BE2C (cell line): ENCODE results near the gene BPIFB3.

ENCODE experiments used
- DNase-seq: peaks from one replicate; pipeline ENCODE4 v3.0.0-alpha.2; 2020
- H3K27me3 ChIP-seq: fragments of 250-450 bp; sonication (Bioruptor Pico); 2 replicates; pipeline ENCODE4 v1.5.1; 2020; ENCODE audit warnings: mild to moderate bottlenecking
- H3K36me3 ChIP-seq: fragments of 250-450 bp; sonication (Bioruptor Pico); 2 replicates; pipeline ENCODE4 v1.5.1; 2020; ENCODE audit warnings: mild to moderate bottlenecking
- H3K4me1 ChIP-seq: fragments of 250-450 bp; sonication (Bioruptor Pico); 2 replicates; pipeline ENCODE4 v1.5.1; 2020
- H3K4me3 ChIP-seq: 2 replicates; pipeline ENCODE4 v1.5.1; 2011; ENCODE audit warnings: low read depth, low read length
- H3K9me3 ChIP-seq: fragments of 250-450 bp; sonication (Bioruptor Pico); 2 replicates; pipeline ENCODE4 v1.5.1; 2020
- CTCF ChIP-seq: IDR thresholded peaks from 2 replicates; pipeline ENCODE4 v1.5.1; 2012; ENCODE audit warnings: mild to moderate bottlenecking, low read depth, low read length

Gene BPIFB3

GRCh38 chr20:33024243-33024560, 29.5 kb upstream of the BPIFB3 start:
- Histone ChIP-seq H3K36me3 (no peaks in the 10 kb centered on the region), H3K4me3 (no peak overlapping the region), H3K9me3 (no peaks in the 10 kb centered on the region), H3K27me3 (no peaks in the 10 kb centered on the region), H3K4me1 (no peaks in the 10 kb centered on the region)
- DNase-seq = no peak
- no peak for TF ChIP-seq CTCF

GRCh38 chr20:33024609-33025317, 28.9 kb upstream of the BPIFB3 start:
- Histone ChIP-seq H3K27me3 (no peaks in the 10 kb centered on the region), H3K4me1 (no peaks in the 10 kb centered on the region), H3K9me3 (no peaks in the 10 kb centered on the region), H3K4me3 (no peak overlapping the region), H3K36me3 (no peaks in the 10 kb centered on the region)
- no peak for DNase-seq
- no peak for TF ChIP-seq CTCF

- no peak for TF ChIP-seq CTCF
- Histone ChIP-seq H3K36me3 (no peaks in the 10 kb centered on the region), H3K4me1 (no peaks in the 10 kb centered on the region), H3K27me3 (no peaks in the 10 kb centered on the region), H3K9me3 (no peaks in the 10 kb centered on the region), H3K4me3 (no peak overlapping the region)
- no peak for DNase-seq
These were observed 28.3 kb upstream of the BPIFB3 start for GRCh38 chr20:33025318-33025876.

- TF ChIP-seq CTCF = no peak
- H3K4me3 ChIP-seq = no peak overlapping the region
- no peaks in the 10 kb centered on the region for H3K27me3 ChIP-seq
- no peaks in the 10 kb centered on the region for H3K4me1 ChIP-seq
- no peak for DNase-seq
- H3K36me3 ChIP-seq = no peaks in the 10 kb centered on the region
- H3K9me3 ChIP-seq = no peaks in the 10 kb centered on the region
These were observed 27.5 kb upstream of the BPIFB3 start for GRCh38 chr20:33026072-33026778.

DNA sequence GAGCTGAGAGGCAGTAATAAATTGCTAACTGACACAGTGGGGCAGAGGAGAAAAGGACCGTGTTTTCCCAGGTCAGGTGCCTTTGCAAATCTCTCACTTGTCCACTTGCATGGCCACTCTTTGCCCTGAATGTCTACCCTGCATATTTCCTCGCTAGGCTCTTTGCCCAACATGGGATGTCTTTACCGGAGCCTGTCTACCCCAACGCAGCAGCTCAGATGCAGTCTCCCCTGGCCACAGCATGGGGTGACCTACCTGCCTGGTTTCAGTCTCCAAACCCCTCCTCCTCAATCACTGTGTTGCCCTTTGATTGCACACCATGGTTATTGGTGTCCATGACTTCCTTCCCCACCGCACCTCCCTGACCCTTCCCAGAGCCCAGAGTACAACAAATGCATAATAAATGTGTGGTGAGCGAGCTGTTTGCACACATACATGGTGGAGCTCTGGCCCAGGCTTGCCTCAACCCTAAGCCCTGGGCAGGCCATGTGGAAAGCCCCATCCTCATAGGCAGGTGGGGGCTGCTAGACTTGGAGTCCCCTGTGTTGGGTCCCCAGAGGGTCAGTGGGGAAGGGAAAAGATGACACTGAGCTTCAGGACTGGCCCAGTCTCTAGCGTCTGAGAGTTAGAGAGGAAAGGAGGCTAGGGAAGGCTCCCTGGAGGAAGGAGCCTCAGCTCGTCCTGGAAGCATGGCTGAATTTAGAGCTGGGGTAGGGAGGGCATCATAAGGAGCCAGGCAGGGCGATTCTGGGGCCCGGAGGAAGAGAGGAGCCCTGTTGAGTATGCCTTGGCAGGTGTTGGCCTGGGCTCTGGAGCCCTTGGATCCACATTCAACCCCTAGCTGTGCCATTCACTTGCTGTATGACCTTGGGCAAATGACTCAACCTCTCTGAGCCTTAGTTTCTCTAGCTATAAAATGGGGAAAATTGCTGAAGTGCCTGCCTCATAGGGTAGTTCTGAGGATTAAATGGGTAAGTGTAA, 26.6 kb upstream of the BPIFB3 start:
- no peak for TF ChIP-seq CTCF
- H3K4me1 ChIP-seq = no peaks in the 10 kb centered on the region
- no peak overlapping the region for H3K4me3 ChIP-seq
- H3K36me3 ChIP-seq = no peaks in the 10 kb centered on the region
- no peak for DNase-seq
- H3K9me3 ChIP-seq = no peaks in the 10 kb centered on the region
- H3K27me3 ChIP-seq = no peaks in the 10 kb centered on the region
